IPS DF 4.7 (cell line): ENCODE data around the gene CDH13.

Experiments
- DNase-seq: peaks from one replicate; pipeline ENCODE4 v3.0.0-alpha.2; 2013; ENCODE audit warnings: low spot score; ENCODE audit errors: extremely low read depth

CDH13 gene

GRCh38 chr16:83037102-83037501, 410.3 kb downstream of the CDH13 start:
- no peak for DNase-seq

- DNase-seq: no peak
Observed at GRCh38 chr16:83037884-83038283, 411.1 kb downstream of the CDH13 start.

DNA sequence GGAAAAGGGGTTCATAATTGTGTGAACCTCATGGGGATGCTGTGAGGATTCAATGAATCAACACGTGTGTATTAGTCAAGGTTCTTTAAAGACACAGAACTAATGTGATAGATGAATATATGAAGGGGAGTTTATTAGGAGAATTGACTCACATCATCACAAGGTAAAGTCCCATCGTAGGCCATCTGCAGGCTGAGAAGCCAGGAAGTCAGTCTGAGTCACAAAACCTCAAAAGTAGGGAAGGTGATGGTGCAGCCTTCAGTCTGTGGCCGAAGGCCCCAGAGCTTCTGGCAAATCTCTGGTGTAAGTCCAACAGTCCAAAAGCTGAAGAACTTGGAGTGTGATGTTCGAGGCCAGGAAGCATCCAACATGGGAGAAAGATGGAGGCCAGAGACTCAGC, 413.4 kb downstream of the CDH13 start:
- no peak for DNase-seq

DNA sequence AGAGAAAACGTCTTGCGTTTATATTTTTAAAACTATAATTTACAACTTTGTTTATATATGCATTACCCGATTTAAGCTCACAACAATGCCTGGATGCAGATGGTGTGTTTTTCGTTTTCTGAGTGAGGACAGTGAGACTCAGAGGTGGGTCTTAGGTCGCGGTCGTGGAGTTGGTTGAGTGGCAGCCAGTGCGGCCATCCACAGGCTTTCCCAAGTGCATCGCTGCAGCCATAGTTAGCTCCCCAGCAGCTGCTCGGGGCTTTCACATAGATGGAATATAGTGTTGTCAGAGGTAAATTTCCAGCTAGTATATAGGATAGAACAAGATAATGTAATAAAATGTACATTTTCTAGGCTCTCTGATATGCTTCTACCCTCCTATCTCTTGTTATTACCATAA, 417.8 kb downstream of the CDH13 start:
- no peak for DNase-seq

GRCh38 chr16:83045790-83046189, 419.0 kb downstream of the CDH13 start:
- no peak for DNase-seq

DNA sequence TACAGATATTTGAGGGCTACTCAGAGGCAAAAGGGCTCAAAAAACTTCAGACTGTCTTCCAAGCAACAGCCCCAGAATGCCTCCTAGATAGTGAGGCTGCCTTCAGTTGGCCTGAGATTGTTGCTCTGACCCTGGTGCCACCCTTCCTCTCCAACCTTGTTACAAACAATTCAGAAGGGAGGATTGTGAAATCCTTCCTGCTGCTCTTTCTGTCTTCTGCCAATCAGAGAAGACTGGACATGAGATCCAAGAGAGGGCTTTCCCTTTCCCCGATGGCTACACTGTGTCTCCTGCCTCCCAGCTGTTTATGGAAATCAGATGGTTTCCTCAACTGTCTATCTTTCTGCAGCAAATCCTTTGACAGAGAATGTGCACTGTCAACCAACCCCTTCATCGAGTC, 419.9 kb downstream of the CDH13 start:
- DNase-seq: no peak

DNA sequence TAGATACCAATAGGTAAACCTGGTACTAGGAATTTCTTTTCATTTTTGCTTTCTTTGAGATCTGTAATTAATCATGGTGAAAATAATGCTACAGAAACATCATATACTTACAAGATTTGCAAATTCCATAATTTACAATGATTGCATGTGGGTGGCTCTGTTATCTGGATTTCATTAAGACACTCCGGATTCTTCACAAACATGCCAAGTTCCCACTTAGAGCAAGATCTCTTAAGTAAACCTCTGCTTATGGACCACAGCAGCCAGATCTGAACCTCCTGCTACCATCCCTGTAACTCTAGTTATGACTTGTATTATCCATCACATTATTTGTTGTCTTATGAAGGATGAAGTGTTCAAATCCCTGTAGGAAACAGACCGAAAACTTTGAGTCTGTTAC, 424.7 kb downstream of the CDH13 start:
- DNase-seq: no peak

- DNase-seq: no peak
Observed at GRCh38 chr16:83054283-83054682, 427.5 kb downstream of the CDH13 start.

GRCh38 chr16:83058376-83058775, 431.6 kb downstream of the CDH13 start:
- no peak for DNase-seq

DNA sequence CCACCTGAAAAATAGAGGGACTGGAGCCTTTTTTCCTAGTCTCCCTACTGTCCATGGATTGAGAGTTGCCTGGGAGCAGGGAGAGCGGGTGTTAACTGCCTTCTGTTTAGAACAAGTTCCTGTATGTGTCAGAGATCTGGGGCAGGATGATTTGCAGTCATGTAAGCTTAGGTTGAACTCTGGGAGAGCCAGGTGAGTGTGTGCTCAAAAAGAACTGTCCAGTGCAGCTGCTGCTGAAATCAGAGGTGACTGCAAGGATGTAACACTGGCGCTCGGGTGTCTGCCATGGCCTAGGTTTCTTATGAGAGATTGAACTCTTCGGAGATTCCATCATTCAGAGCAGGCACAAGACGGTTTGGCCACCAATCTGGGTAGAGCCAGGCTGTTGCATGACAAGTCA, 432.5 kb downstream of the CDH13 start:
- no peak for DNase-seq

DNA sequence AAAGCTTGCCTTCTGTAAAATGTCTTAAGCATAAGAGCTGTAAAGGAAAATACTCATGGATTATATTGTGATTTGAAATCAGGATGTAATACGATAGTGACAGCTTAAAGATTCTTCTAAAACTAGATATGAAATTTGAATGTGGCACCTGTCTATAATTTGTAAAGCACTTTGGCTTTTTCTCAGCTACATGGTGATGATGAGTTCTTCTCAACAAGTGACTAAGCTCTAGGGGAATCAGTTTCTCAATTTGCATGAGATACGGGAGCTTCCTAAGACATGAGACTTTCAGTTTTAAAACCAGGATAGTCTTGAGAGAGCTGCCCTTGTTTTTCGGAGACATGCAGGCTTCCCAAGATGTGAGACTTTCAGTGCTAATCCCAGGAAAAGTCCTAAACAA, 439.2 kb downstream of the CDH13 start:
- DNase-seq: no peak

- no peak for DNase-seq
Observed at GRCh38 chr16:83066881-83067280, 440.1 kb downstream of the CDH13 start.

- no peak for DNase-seq
Observed at GRCh38 chr16:83068686-83069085, 441.9 kb downstream of the CDH13 start.

DNA sequence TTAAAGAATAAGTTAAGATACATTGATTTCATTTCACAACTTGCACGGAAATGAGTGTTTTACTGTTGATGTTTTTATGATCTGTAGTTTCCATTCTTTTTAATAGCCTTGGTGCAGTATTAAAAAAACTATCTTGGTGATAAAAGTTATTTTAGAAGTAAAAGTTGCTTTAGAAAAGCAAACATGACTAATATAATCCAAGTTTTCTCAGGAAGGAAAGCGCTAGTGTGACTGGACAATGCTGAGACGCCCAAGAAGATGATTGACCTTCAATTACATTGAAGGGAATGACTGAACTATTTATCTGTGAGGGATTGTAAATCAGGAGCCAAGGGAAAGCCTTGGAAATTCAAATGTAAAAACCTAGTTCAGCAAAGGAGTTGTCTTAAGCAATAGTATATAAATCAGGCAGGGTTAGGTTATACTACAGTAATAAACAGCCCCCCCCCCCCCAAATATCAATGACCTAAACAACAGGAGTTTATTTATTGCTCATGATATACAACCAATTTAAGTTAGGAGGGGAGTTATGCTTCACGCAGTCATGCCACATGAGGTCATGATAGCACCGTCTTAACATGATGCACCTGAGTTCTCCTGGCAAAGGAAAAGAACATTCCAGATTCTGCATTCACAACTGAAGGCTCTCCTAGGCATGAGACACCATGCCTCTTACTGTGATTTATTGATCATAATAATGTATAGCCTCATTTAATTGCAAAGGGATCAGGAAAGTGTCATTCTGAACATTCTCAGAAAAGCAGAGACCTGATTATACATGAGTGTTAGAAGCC, 443.8 kb downstream of the CDH13 start:
- no peak for DNase-seq

DNA sequence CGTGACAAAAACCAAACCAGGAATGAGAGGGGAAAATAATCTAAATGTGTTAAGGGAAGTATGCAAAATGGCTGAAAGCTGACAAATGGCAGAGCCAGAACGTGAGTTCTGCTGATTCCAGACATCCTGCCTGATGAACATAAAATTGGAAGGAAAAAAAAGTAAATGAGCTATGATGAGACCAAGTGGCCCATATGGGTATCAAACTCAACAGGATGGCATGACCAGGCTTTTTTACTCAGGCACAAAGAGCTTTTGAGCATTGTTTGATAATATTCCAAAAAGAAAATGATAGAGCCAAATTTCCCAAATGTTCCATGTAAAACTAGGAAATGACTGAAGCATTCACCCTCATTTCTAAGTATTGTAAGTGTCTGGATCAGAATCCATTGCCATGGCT, 449.2 kb downstream of the CDH13 start:
- no peak for DNase-seq

DNA sequence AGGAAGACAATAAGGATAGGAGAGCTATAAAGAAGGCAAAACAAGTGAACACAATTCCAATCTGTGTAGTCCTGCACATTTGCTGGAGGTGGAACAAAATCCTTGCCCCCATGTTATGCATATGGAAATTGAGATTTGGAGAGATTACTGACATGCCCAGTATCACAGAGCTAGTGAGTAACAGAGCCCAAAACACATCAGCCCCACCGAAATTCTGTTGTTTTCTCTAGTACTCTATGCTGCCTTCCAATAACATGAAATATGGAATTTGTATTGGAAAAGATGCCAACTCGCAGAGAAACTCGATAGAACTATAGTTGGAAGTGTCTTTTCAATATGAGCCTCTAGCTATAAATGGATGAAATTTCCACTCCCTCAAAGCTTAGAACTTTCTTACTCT, 456.6 kb downstream of the CDH13 start:
- no peak for DNase-seq

DNA sequence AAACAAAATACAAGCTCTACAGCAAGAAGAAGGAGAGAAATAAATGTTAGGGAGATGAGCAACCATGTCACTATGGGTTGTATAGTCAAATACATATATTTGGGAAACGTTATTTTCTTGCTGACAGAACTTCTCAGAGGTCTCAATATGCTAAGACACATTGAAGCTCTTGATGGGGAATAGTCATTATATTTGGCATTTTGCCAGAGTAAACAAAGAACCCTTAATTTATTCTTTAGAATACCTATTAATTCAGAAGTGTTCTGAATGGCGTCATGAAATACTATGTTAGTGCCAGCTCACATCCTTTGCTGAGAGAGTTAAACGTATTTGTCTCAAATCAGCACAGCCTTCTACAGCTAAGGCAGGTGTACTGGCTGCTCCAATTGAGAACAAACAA, 458.9 kb downstream of the CDH13 start:
- no peak for DNase-seq

DNA sequence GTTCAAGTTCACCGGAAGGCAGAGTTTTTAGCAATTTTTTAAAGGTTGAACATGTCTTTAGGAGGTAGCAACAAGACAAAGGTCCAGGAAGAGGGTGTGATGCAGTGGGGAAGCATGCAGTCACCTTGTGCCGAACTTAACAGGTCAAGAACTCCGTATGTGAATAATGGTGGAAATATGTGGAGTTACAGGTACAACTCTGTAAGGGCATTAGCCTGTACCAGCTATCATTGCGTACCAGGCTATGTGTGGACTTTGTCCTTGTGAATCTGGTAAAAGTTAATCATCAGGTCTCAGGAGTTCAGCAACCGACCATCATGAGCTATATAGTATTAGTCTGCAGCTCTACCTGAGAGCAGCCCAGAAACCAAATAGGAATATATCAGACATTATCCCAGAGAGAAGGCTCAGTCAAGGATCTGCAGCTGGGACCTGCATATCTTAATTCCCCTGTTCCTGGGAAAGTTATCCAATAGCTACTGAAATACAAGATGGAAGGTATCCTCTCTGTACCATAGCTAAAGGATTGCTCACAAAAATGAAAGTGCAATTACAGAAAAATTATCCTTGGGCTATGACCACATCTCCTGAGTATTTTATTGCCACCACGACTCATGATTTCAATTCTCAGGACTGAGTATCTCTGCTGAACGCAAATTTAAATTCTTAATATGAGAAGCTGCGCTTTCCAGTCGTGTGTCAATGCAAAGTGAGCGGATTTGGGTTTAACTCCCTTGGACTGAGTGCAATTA, 469.3 kb downstream of the CDH13 start:
- DNase-seq: no peak

GRCh38 chr16:83098536-83098935, 471.8 kb downstream of the CDH13 start:
- DNase-seq: no peak

GRCh38 chr16:83100679-83101078, 473.9 kb downstream of the CDH13 start:
- no peak for DNase-seq

DNA sequence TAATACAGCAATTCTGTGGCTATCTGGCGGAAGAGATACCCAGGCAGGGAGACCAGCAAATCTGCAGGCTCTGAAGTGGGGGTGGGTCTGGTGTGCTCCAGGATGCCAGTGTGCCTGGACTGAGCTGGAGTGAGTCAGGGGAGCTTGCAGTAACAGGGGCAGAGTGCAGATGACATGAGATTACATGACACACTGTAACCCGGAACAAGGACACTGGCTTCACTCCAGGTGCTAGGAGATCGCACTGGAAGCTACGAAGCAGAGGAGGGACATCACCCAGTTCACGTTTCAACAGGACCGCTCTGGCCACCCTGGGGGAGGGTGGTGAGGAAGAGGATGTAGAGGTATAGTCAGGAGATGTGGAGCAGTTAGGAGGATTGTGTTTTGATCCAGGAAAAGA, 475.6 kb downstream of the CDH13 start:
- DNase-seq: no peak

DNA sequence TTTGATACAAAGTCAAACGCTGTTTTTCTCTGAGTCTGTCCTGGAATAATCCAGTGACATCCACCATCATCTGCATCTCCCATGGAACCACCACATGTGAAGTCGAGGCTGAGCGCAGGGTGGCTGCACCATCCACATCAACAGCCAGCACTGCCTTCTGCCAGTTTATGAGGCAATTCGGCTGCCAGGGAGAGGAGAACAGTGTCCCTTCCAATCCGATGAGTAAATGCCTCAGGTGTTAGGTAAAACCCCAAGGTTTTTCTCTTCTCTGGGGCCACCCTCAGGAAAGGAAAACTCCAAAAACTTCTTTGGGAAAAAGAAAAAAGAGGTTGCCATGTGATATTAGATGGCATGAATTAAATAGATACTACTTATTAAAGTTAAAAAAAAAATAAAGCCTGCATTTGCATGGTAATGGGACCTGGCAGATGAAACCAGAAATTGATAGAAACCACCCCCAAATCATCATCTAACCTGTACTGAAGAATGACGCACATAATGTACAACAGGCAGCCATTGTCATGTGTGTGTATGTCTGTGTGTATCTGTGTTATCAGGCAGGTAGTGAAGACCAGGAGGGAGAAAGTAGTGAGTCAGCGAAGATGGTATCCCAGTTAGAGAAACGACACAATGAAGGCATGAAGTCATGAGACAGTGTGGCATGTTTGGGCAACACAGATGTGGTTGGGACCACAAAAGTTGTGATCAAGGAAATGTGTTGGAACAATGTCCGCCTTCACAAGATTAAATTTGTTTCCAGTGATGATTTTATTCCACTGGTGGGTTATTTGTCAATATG, 478.7 kb downstream of the CDH13 start:
- no peak for DNase-seq
